Vagina (tissue), 2 donors: ENCODE measurements around the gene P4HA2.

ENCODE experiments used
- CTCF ChIP-seq, 3 experiments: fragments of 450-650 bp in 2 of 3; fragments of 200-600 bp in 1 of 3; sonication (generic) in 1 of 3; IDR thresholded peaks; one replicate each; pipeline ENCODE4 v1.5.1; 2017 to 2019; ENCODE audit warnings: antibody characterized with exemption in 3 of 3, mild to moderate bottlenecking in 2 of 3, moderate library complexity in 2 of 3
- POLR2A ChIP-seq, 2 donors: fragments of 450-650 bp; IDR thresholded peaks; one replicate each; pipeline ENCODE4 v1.6.1; 2017; ENCODE audit warnings: antibody characterized with exemption in 2 of 2, mild to moderate bottlenecking in 2 of 2, moderate library complexity in 2 of 2

GRCh38 chr5:132256086-132256782, 28.6 kb upstream of the P4HA2 start:
- TF ChIP-seq CTCF (IDR thresholded peaks at IDR 0.05) (no peak), POLR2A (IDR thresholded peaks at IDR 0.05) (no peak)
